HT-29 (cell line): ENCODE measurements around the gene SNX11. TPM values are rescaled to one million over a fixed set of nuclear protein-coding genes. Genes with fewer than 3 reads are reported as not detected.

ENCODE experiments used
- DNase-seq: peaks from one replicate; pipeline ENCODE4 v3.0.0-alpha.2; 2015; ENCODE audit warnings: low spot score
- small RNA-seq: library from RNA; depleted of rRNA; stranded (forward); fragments of <200 nt; gene quantifications from one replicate; pipeline ENCODE3, GENCODE V24; 2014
- total RNA-seq: library from RNA; depleted of rRNA; stranded (reverse); fragments of >200 nt; shearing (Covaris generic); gene quantifications from 2 replicates; pipeline ENCODE4 v1.2.3, GENCODE V29; 2014; rRNA removed

Gene SNX11
- total RNA-seq, 1 experiment from 2014 or later, result 16.4 TPM

- DNase-seq, result no peak
Measured at GRCh38 chr17:48161127-48161905, 53.8 kb downstream of the SNX11 start.

DNA sequence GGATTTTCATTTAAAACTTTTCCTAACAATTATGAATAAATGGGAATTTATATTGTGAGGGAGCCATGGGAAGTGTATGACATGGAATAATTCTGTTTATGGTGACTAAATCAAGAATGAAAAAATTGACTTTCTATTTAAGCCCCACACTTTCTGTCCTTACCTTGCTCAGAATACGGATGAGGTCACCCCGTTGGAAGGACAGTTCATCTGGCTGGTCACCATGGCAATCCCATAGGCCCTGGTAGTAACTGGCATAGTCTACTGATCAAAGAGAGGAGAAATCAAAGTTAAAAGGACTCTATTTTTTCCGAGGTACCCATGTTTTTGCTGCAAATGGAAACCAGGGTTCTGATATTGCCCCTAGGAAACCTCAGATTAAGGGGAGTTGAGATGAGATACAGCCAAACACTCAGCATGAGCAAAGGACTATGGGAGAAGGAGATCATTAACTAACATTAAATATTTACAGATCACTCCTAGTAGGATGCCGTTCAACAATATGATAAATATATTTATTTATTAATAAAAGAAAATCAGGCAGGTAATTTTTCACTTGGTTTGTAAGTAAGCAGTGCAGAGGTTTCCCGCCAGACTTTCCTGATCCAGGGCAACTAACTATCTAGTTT is 54.9 kb downstream of the SNX11 start:
- DNase-seq, result no peak

DNA sequence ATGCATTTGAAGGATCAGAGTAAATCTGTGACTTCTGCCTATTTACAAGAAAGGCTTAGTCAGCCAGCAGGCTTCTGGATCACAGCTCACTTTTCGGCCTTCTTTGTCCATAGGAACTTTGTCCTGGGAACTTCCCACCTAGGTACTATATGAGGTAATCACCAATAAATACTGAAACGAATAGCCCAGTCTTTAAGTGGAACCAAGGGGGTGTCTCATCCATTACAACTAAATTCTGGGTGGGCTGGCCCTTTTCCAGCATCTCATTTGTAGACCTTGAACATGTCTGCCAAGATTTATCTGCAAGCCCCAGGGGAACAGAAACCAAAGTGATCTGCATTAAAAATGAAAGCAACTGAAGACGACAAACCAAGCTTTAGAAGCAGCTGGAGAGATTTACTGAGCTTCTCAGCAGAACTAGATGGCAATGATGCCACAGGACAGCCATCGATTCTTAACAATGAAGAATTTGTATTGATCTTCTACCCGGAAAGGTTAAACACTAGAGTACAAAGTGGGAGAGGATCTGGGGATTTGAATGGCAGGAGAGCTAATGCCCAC is 55.5 kb downstream of the SNX11 start:
- peak; percentile 52 for DNase-seq

GRCh38 chr17:48163809-48164208 is 56.2 kb downstream of the SNX11 start:
- no peak for DNase-seq

- no peak for DNase-seq
Measured at GRCh38 chr17:48169926-48170325, 62.4 kb downstream of the SNX11 start.

Small RNAs within 50 kb of the gene (small RNA-seq; reads per million reads assigned to genes)
- gene AC004477.2 (not detected), gene MIR1203 (not detected), gene RNU6-1201P (not detected)

Other genes starting within 250 kb of the SNX11 start
- gene SP2, start 211.5 kb upstream of the SNX11 start, total RNA-seq, result 6.5 and 7.9 TPM in 2 replicates
- gene PNPO, start 166.2 kb upstream of the SNX11 start, total RNA-seq, result 26.4 and 28.4 TPM in 2 replicates
- 54.3 and 59.6 TPM in 2 replicates for gene PRR15L, start 149.9 kb upstream of the SNX11 start, total RNA-seq
- 132 and 142 TPM in 2 replicates for gene CDK5RAP3, start 136.7 kb upstream of the SNX11 start, total RNA-seq
- 0.89 and 4.2 TPM in 2 replicates for gene COPZ2, start 70.0 kb upstream of the SNX11 start, total RNA-seq
- gene NFE2L1, start 59.4 kb upstream of the SNX11 start, total RNA-seq, result 38.1 and 39.5 TPM in 2 replicates
- 33.8 and 39.5 TPM in 2 replicates for gene CBX1, start 6.3 kb upstream of the SNX11 start, total RNA-seq